ENCODE results near the gene RPS6KA5.
"Not testable (repeated sequence)": the region's sequence is repeated elsewhere in the genome, so short reads cannot be mapped to it uniquely, and the experiment has no call there.

RPS6KA5 gene

GRCh38 chr14:90858511-90858910 is 201.9 kb downstream of the RPS6KA5 start:
- no peak for DNase-seq

GRCh38 chr14:90857866-90858265 is 202.6 kb downstream of the RPS6KA5 start:
- no peak for DNase-seq

DNA sequence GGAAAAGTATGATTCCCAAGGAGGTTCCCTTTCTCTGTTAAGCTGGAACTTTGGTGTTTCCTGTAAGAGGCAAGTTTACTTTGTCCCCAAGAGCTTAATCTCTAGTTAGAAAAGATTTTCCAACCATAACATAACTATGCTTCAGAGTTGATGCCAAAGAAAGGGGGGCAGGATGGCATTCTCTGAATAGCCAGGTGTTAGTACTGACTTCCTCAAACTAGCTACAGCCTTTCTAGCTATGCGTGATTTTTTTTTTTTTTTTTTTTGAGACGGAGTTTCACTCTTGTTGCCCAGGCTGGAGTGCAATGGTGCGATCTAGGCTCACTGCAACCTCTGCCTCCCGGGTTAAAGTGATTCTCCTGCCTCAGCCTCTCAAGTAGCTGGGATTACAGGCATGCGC is 204.3 kb downstream of the RPS6KA5 start:
- not testable (repeated sequence) for DNase-seq

DNA sequence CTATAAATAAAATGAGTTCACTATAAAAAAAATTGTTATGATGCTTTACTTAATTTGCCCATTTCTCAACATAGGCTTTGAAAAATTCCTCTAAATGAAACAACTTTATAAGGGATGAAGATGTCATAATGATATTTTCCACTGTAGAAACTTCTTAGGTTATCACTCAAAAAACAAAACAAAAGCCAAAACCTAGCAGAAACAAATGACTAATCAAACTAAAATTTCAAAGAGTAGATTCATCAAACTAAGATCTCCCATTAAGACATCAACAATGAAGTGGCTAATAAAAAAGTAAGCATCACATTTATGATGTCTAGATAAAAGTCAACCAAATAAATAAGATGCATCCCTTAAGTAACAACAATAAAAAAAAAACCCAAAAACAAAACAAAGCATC is 207.3 kb downstream of the RPS6KA5 start:
- no peak for DNase-seq

GRCh38 chr14:90851327-90852036 is 209.0 kb downstream of the RPS6KA5 start:
- DNase-seq = no peak

- no peak for DNase-seq
Observed at GRCh38 chr14:90850487-90850886, 210.0 kb downstream of the RPS6KA5 start.

- no peak for DNase-seq
Observed at GRCh38 chr14:90849787-90850444, 210.5 kb downstream of the RPS6KA5 start.

DNA sequence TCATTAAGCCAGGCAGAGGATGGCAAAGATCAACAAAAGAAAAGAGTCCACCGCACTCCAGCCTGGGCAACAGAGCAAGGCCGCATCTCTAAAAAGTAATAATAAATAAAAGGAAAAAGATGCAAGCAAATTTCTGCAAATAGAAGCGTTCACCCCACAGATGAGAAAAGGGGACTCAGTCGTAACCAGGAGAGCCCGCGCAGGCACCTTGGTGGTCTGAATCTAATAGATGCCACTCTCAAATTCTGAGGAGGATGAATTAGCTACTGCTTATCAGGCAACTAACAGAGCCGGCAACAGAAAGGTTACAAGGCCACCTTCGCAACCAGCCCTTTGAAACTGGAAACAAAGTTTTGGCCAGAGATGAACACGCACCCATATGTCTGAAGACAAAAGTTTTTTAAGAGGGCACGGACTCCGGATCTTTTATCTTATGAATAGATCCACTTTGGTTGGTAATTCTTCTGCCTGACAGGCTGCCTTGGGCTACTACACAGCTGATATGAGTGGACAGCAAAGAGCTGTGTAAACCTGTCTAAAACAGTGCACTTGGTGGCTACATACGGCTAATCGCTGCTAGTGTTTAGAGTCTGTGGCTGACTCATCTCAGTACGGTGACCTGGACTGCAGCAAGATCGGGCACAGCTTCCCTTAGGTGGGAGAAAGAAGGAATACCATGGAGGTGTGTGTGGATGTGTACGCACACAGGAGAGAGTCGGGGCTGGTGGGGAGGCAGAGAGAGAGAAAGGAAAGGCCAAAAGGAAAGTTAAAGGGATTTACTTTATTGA is 211.3 kb downstream of the RPS6KA5 start:
- no peak for DNase-seq

DNA sequence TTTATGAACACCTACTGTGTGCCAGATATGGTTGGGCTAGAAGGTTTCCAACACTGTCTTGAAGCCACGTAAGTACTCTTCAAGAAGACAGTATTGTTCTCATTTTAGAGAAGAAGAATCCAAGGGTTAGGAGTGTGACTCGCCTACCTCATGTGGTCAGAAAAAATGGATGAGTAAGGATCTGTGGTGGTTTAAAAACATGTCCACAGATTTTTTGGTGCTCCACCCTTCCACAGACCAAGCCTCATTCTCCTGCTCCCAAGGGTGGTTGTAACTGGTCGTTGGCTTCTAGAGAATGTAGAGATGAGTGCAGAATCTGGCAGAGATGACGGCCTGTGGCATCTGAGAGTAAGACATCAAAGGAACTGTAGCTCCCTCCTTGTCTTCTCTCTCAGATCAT is 213.9 kb downstream of the RPS6KA5 start:
- no peak for DNase-seq

- no peak for DNase-seq
Observed at GRCh38 chr14:90844321-90844720, 216.1 kb downstream of the RPS6KA5 start.

DNA sequence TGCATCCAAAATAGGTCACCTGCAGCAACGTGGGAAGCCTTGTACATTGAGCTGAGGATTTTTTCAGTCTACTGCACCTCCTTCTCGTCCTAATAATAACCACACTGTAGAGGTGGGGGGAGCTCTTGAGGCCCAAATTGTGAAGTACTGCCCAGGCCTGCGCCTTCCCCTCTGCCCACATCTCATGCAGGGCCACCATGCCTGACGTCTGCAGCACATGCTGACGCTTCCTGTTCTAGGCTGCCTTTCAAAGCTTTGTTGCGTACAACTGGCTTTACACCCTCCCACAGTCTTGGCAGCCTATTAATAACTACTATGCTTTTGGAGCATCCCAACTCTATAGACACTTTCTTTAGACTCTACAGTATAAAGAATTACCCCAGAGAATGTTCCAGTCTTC is 217.7 kb downstream of the RPS6KA5 start:
- no peak for DNase-seq

GRCh38 chr14:90840667-90841066 is 219.8 kb downstream of the RPS6KA5 start:
- DNase-seq = not testable (repeated sequence)

DNA sequence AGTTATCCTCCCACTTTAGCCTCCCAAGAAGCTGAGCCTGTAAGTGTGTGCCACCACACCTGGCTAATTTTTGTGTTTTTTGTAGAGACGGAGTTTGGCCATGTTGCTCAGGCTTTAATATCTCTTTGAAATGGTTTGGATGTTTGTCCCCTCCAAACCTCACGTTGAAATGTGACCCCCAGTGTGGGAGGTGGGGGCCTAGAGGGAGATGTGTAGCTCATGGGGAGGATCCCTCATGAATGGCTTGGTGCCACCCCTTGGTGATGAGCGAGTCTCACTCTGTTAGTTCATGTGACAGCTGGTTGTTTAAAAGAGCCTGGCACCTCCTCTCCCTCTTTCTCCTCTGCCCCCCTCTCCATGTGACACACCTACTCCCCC is 220.6 kb downstream of the RPS6KA5 start:
- no peak for DNase-seq

- no peak for DNase-seq
Observed at GRCh38 chr14:90839024-90839888, 221.2 kb downstream of the RPS6KA5 start.

DNA sequence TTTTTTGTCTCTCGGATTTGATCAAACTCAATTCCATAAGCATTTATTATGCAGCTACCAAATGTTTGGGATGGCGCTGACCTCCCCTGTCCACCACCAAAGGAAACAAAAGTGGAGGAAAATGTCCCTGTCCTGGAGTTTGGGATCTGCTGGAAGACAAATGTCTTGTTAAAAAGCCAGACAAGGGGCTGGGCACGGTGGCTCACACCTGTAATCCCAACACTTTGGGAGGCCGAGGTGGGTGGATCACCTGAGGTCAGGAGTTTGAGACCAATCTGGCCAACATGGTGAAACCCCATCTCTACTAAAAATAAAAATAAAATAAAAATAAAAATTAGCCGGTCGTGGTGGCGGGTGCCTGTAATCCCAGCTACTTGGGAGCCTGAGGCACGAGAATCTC is 221.9 kb downstream of the RPS6KA5 start:
- DNase-seq = not testable (repeated sequence)

DNA sequence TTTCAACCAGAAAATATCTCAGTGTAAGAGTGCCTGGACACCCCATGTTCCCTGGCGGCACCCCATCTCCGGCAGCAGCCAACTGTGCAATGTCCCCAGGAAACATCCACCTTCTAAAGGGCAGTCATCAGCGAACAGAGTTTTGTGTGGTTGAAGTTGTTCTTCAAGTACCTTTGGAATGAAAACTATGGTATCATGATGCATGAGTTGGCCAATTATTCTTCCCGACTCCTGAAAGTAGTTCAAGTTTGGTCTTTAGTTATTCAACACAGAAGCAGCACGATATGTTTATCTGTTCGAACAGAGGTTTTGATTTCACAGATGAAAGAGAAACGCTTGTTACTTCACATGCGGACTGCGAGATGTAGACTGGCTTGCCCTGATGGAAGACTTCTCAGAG is 223.1 kb downstream of the RPS6KA5 start:
- no peak for DNase-seq

GRCh38 chr14:90836692-90837063 is 223.8 kb downstream of the RPS6KA5 start:
- DNase-seq = no peak

GRCh38 chr14:90831821-90832220 is 228.6 kb downstream of the RPS6KA5 start:
- DNase-seq = no peak

DNA sequence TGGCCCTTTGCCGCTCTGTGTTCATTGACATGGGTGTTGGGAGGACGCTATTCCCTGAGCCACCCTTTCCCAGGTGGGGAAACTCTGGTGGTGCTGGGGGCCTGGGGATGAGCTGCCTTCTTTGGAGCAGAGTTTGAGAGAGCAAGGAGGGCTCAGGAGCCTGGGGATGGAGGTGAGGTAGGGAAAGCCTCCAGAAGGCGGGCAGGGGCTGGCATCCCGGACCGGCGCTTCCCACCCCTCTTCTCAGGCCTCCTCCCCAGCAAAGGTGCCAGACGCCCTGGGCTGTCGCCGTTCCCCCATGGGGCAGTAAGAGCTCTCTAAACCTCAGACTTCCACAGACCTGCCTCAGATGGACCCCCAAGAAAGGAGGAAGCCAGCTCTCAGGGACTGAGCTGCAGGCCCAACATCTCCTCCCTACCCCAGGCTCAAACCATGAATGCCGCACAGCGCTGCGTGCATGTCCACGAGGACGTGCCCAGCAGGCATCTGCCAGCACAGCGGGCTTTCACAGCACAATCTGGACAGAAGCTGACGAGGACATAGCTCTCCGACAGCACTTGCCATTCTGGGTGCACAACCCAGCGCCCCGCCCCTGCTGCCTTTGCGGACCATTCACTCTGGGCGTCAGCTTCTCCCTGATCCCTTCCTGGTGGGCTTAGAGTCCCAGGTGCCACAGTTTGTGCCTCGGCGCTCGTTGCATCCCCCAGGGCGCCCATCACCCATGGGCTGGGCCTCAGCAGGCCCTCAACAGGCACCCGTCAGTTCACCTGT is 229.3 kb downstream of the RPS6KA5 start:
- no peak for DNase-seq

GRCh38 chr14:90829677-90830076 is 230.8 kb downstream of the RPS6KA5 start:
- DNase-seq = no peak

DNA sequence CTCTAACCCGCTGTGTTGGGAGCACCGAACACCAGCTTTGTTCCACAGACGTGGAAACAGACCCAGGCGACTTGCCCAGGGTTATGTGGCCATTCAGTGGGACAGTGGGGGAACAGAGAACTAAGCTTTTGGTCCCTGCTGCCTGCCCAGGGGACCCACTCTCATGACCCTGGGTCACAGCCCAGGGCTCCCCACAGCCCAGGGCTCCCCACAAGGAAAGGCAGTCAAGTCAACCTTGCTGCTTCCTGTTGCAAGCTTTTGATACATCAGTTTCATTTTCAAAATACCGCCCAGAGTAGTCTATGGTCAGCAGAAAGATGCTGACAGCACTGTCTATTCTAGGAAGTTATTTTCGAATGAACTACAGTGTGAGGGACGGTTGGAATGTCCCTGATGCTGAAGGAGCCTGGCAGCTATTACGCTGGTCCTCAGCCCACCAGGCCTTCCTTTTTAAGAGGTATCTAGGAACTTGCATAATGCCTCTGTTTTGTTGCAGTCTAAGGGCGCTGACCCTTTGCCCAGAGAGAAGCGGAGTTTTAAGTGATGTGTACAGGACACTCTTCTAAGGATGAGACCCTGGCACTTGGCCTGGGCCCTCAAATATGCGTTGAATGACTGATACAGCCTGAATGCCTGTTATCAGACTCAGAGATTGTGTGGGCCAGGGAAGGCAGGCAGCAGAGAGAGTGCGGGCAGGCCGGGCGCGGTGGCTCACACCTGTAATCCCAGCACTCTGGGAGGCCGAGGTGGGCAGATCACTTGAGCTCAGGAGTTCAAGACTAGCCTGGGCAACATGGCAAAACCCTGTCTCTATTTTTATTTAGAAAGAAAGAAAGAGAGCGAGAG is 231.6 kb downstream of the RPS6KA5 start:
- DNase-seq = no peak
